T47D (cell line): Measurements from ENCODE around the gene ANAPC2.

Experiments
- DNase-seq, 2 experiments: peaks; one replicate each; pipeline versions ENCODE4 v3.0.0 to v3.0.0-alpha.2; 2011 to 2012; ENCODE audit warnings: low read depth in 1 of 2, low spot score in 1 of 2
- JUND ChIP-seq: IDR thresholded peaks from 2 replicates; pipeline ENCODE4 v1.6.1; 2012; ENCODE audit warnings: low read depth
- in situ Hi-C: cut with HindIII; loops from 2 replicates; pipeline ENCODE4 v1.10.0; 2016; ENCODE audit warnings: low sequenced_read_pairs, low pct_unique_long_range_greater_than_20kb

The ANAPC2 gene

GRCh38 chr9:137150617-137151457, 37.5 kb downstream of the ANAPC2 start:
- in situ Hi-C loops: no loop called here
- peak; percentile 83 to 99 for DNase-seq
- no peak for TF ChIP-seq JUND

- in situ Hi-C loops: no loop called here
These were observed 38.3 kb downstream of the ANAPC2 start for GRCh38 chr9:137149942-137150616.

GRCh38 chr9:137149363-137149762, 39.0 kb downstream of the ANAPC2 start:
- TF ChIP-seq JUND: no peak
- in situ Hi-C loops: no loop called here
- no peak for DNase-seq

More at GRCh38 chr9:137149942-137150616, 38.3 kb downstream of the ANAPC2 start:
- TF ChIP-seq JUND: no peak
- peak; percentile 92 to 99 for DNase-seq

GRCh38 chr9:137148661-137149060, 39.7 kb downstream of the ANAPC2 start:
- DNase-seq: no peak
- in situ Hi-C loops: no loop called here

DNA sequence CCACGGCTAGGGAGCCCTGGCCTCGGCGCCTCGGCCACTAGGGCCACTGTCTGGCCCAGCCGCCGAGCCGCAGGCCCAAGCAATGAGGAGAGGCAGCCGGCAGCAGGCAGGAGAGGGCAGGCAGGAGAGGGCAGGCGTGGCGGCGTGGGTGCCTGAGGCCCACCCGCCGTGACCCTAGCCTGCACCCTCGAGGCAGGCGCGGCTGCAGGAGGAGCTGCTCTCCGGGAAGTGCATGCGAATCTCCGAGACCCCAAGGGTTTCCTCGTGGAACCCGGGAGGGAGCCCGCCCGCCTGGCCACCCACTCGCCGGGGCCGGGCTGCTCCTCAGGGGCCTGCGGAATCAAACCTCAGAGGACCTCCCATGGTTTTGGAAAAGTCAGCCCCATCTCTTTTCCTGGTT, 40.1 kb downstream of the ANAPC2 start:
- DNase-seq: no peak
- TF ChIP-seq JUND: no peak
- in situ Hi-C loops: no loop called here

More at GRCh38 chr9:137148661-137149060, 39.7 kb downstream of the ANAPC2 start:
- no peak for TF ChIP-seq JUND

GRCh38 chr9:137147793-137148160, 40.6 kb downstream of the ANAPC2 start:
- no peak for TF ChIP-seq JUND
- in situ Hi-C loops: no loop called here

GRCh38 chr9:137147091-137147792, 41.1 kb downstream of the ANAPC2 start:
- DNase-seq: no peak
- no peak for TF ChIP-seq JUND
- in situ Hi-C loops: no loop called here

More at GRCh38 chr9:137147793-137148160, 40.6 kb downstream of the ANAPC2 start:
- no peak for DNase-seq

DNA sequence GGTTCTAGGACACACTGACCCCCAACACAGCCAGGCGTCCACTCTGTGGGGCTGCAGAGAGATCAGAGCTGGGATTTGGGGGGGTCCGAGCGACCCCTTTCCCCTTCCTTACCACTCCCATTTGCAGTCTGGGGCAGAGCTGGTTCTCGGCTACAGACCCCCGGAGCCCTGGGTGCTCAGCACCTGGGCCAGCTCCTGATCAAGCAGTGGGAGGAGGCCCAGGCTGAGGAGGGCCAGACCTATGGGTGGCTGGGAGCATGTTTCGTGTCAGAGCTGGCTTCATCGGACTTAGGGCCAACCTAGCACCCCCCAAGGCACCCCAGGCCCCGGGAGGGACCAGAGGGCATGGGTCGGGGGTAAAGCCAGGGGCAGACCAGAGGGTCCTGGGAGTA, 41.8 kb downstream of the ANAPC2 start:
- no peak for TF ChIP-seq JUND
- peak in 1 of 2 experiments; percentile 61 for DNase-seq
- in situ Hi-C loops: no loop called here

GRCh38 chr9:137145731-137146526, 42.4 kb downstream of the ANAPC2 start:
- no peak for DNase-seq
- TF ChIP-seq JUND: no peak
- in situ Hi-C loops: no loop called here

GRCh38 chr9:137143459-137143858, 44.9 kb downstream of the ANAPC2 start:
- no peak for TF ChIP-seq JUND
- in situ Hi-C loops: no loop called here
- no peak for DNase-seq

DNA sequence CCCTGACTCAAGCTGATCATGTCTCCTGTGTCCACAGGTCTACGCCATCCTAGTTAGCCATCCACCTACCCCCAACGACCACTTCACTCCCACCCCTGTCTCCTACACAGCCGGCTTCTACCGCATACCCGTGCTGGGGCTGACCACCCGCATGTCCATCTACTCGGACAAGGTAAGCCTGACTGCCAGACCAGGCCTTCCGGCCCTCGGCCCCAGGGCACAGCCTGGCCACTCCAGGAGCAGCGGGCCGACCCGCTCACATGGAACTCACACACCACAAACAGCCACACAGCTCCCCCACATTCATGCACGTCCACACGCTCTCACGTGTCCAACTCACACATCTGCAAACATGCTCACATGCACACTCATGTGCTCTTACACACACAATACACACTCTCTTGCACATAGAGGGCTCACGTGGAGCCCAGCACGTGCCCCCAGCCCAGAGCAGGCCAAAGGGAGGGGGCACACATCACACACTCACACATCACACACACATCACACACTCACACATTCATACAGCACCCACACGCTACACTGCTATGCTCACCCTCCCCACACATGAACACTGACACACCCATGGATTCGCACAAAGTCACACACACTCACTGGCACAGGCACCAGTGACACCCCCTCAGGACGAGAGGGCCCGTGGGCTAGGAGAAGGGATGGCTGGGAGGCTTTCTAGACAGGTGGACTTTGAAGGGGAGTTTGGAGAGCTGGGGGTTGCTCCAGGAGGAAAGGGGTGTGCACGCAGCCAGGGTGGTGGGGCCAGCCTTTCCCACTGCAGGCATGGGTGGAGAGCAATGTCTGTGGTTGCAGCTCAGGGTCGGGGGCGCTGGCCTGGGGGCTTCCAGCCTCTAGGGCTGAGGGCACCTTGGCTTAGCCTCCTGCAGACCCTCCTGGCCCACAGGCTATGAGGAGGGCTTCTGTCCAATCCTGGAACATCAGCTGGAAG, 46.1 kb downstream of the ANAPC2 start:
- no peak for DNase-seq
- in situ Hi-C loops: no loop called here

More for the DNA sequence above, 46.1 kb downstream of the ANAPC2 start:
- TF ChIP-seq JUND: no peak
